HepG2 (cell line): ENCODE data around the gene CACNA1G. TPM values are rescaled to one million over a fixed set of nuclear protein-coding genes. Genes with fewer than 3 reads are reported as not detected.

Experiments used
- CC2D1A ChIP-seq: sonication (generic); formaldehyde crosslinking; IDR thresholded peaks from 2 replicates; pipeline ENCODE4 v1.8.1; 2023; ENCODE audit warnings: mild to moderate bottlenecking, missing genetic modification reagents
- IRX3 ChIP-seq: sonication (generic); formaldehyde crosslinking; IDR thresholded peaks from 2 replicates; pipeline ENCODE4 v1.8.1; 2023; ENCODE audit warnings: mild to moderate bottlenecking, low read depth, missing genetic modification reagents, borderline replicate concordance
- MXI1 ChIP-seq: IDR thresholded peaks from 3 replicates; pipeline ENCODE4 v1.6.1; 2012; ENCODE audit warnings: low read depth, low read length, inconsistent platforms, borderline replicate concordance
- REXO4 ChIP-seq: sonication (generic); formaldehyde crosslinking; IDR thresholded peaks from 2 replicates; pipeline ENCODE4 v1.8.0; 2022; ENCODE audit warnings: missing genetic modification reagents, mild to moderate bottlenecking, borderline replicate concordance
- SALL1 ChIP-seq: sonication (generic); formaldehyde crosslinking; IDR thresholded peaks from 2 replicates; pipeline ENCODE4 v1.8.0; 2022; ENCODE audit warnings: mild to moderate bottlenecking, missing genetic modification reagents
- SIX1 ChIP-seq: sonication (generic); formaldehyde crosslinking; IDR thresholded peaks from 2 replicates; pipeline ENCODE4 v1.4.0; 2020; ENCODE audit warnings: missing genetic modification reagents, borderline replicate concordance
- TAF1 ChIP-seq: sonication (generic); formaldehyde crosslinking; IDR thresholded peaks from 2 replicates; pipeline ENCODE4 v1.4.0; 2020; ENCODE audit warnings: missing genetic modification reagents
- TBL1XR1 ChIP-seq: fragments of 150-350 bp; IDR thresholded peaks from 2 replicates; pipeline ENCODE4 v1.6.1; 2014; ENCODE audit warnings: borderline replicate concordance, low read length; ENCODE audit not compliant: partially characterized antibody
- TBX3 ChIP-seq: fragments of 450-650 bp; IDR thresholded peaks from 2 replicates; pipeline ENCODE4 v1.6.1; 2017; ENCODE audit warnings: antibody characterized with exemption, mild to moderate bottlenecking, inconsistent platforms, borderline replicate concordance
- XRCC5 ChIP-seq: fragments of 200-400 bp; formaldehyde crosslinking; optimal IDR thresholded peaks from 2 replicates; pipeline ENCODE3; 2017; ENCODE audit warnings: mild to moderate bottlenecking, low read length
- ZBTB25 ChIP-seq: IDR thresholded peaks from 2 replicates; pipeline ENCODE4 v1.6.1; 2018; ENCODE audit warnings: missing genetic modification reagents
- ZC3H13 ChIP-seq: sonication (generic); formaldehyde crosslinking; IDR thresholded peaks from 2 replicates; pipeline ENCODE4 v1.8.1; 2023; ENCODE audit warnings: mild to moderate bottlenecking, missing genetic modification reagents, moderate library complexity
- ZFP82 ChIP-seq: sonication (generic); formaldehyde crosslinking; IDR thresholded peaks from 2 replicates; pipeline ENCODE4 v1.5.1; 2020; ENCODE audit warnings: mild to moderate bottlenecking, missing genetic modification reagents, borderline replicate concordance
- ZHX1 ChIP-seq: sonication (generic); formaldehyde crosslinking; IDR thresholded peaks from 2 replicates; pipeline ENCODE4 v1.8.1; 2022; ENCODE audit warnings: low read depth, mild to moderate bottlenecking, missing genetic modification reagents
- ZMAT3 ChIP-seq: sonication (generic); formaldehyde crosslinking; conservative IDR thresholded peaks from 2 replicates; pipeline ENCODE4 v1.7.0; 2021; ENCODE audit warnings: missing genetic modification reagents
- ZNF10 ChIP-seq: sonication (generic); formaldehyde crosslinking; IDR thresholded peaks from 2 replicates; pipeline ENCODE4 v1.4.0; 2020; ENCODE audit warnings: mild to moderate bottlenecking, low read depth, missing genetic modification reagents, borderline replicate concordance
- ZNF143 ChIP-seq: sonication (generic); formaldehyde crosslinking; IDR thresholded peaks from 2 replicates; pipeline ENCODE4 v1.4.0; 2020; ENCODE audit warnings: missing genetic modification reagents
- ZNF160 ChIP-seq: sonication (generic); formaldehyde crosslinking; IDR thresholded peaks from 2 replicates; pipeline ENCODE4 v1.8.0; 2022; ENCODE audit warnings: mild to moderate bottlenecking, inconsistent platforms, missing genetic modification reagents
- ZNF180 ChIP-seq: sonication (generic); formaldehyde crosslinking; IDR thresholded peaks from 2 replicates; pipeline ENCODE4 v1.4.0; 2020; ENCODE audit warnings: low read depth, missing genetic modification reagents, borderline replicate concordance
- ZNF281 ChIP-seq: sonication (generic); formaldehyde crosslinking; IDR thresholded peaks from 2 replicates; pipeline ENCODE4 v1.4.0; 2020; ENCODE audit warnings: missing genetic modification reagents, borderline replicate concordance
- ZNF383 ChIP-seq: sonication (generic); formaldehyde crosslinking; IDR thresholded peaks from 2 replicates; pipeline ENCODE4 v1.4.0; 2020; ENCODE audit warnings: missing genetic modification reagents, mild to moderate bottlenecking, borderline replicate concordance
- ZNF468 ChIP-seq: sonication (generic); formaldehyde crosslinking; IDR thresholded peaks from 2 replicates; pipeline ENCODE4 v1.8.0; 2022; ENCODE audit warnings: mild to moderate bottlenecking, moderate library complexity, missing genetic modification reagents
- ZNF572 ChIP-seq: sonication (generic); formaldehyde crosslinking; IDR thresholded peaks from 2 replicates; pipeline ENCODE4 v1.5.1; 2020; ENCODE audit warnings: mild to moderate bottlenecking, missing genetic modification reagents
- ZNF724P ChIP-seq: sonication (generic); formaldehyde crosslinking; IDR thresholded peaks from 2 replicates; pipeline ENCODE4 v1.8.0; 2022; ENCODE audit warnings: missing genetic modification reagents, borderline replicate concordance
- polyA plus RNA-seq, 8 experiments: library from polyadenylated mRNA; depleted of rRNA in 3 of 8; stranded (reverse) in 7 of 8; unstranded in 1 of 8; fragments of >200 nt; fragmentation: Illumina TruSeq in 4 of 8; extraction: Trizol in 4 of 8; gene quantifications; 2 replicates each; pipeline versions ENCODE4 v1.2.1 to v1.2.3, GENCODE V29; 2011 to 2016; ENCODE audit warnings: low read depth in 4 of 8, missing spikeins in 1 of 8, mixed read lengths in 1 of 8; ENCODE audit not compliant: insufficient read depth in 1 of 8
- total RNA-seq, 5 experiments: library from RNA; depleted of rRNA; stranded (reverse); fragments of >200 nt; fragmentation: Illumina TruSeq; extraction: Trizol; gene quantifications; 2 replicates each; pipeline ENCODE4 v1.2.3, GENCODE V29; 2016; ENCODE audit warnings: low read depth in 1 of 5

CACNA1G gene
- total and polyA plus RNA-seq, 2 of the 13 experiments (the other 11 are each of a cell fraction or from before 2014, with no cell fraction given), result 0.02 TPM; not detected in 1

GRCh38 chr17:50517504-50518383 lies 42.8 kb upstream of the CACNA1G start (continued):
- TF ChIP-seq ZNF281, result peak; percentile 22; the same call in 1 of the 2 replicates
- TF ChIP-seq ZNF143, result peak; percentile 85
- no peak for TF ChIP-seq REXO4 (CRISPR knock-in tag)
- TF ChIP-seq MXI1, result no peak
- no peak for TF ChIP-seq ZNF572
- no peak for TF ChIP-seq TBX3
- no peak for TF ChIP-seq SALL1
- no peak for TF ChIP-seq ZNF10 (CRISPR knock-in tag)
- peak; percentile 47; the same call in 1 of the 2 replicates for TF ChIP-seq TAF1 (CRISPR knock-in tag)
- TF ChIP-seq CC2D1A, result no peak
- peak; percentile 2 for TF ChIP-seq XRCC5
- no peak for TF ChIP-seq ZNF160 (CRISPR knock-in tag)
- no peak for TF ChIP-seq ZBTB25
- no peak; the same call in 1 of the 2 replicates for TF ChIP-seq ZNF724P
- TF ChIP-seq ZMAT3 (CRISPR knock-in tag), result no peak
- no peak for TF ChIP-seq TBL1XR1
- TF ChIP-seq ZFP82 (CRISPR knock-in tag), result no peak
- TF ChIP-seq ZHX1 (CRISPR knock-in tag), result no peak
- no peak for TF ChIP-seq ZC3H13 (CRISPR knock-in tag)
- TF ChIP-seq IRX3, result no peak
- no peak for TF ChIP-seq ZNF383 (CRISPR knock-in tag)
- TF ChIP-seq SIX1 (CRISPR knock-in tag), result no peak
- no peak for TF ChIP-seq ZNF468
- no peak for TF ChIP-seq ZNF180 (CRISPR knock-in tag)
